Ascending aorta (tissue), 2 donors: ENCODE data around the gene PMP22. TPM values are rescaled to one million over a fixed set of nuclear protein-coding genes. Genes with fewer than 3 reads are reported as not detected.
"Not testable (repeated sequence)": the region's sequence is repeated elsewhere in the genome, so short reads cannot be mapped to it uniquely, and the experiment has no call there.

Source experiments
- DNase-seq, 2 donors: peaks; one replicate each; pipeline ENCODE4 v3.0.0-alpha.2; 2019; ENCODE audit warnings: low spot score in 2 of 2
- H3K27ac ChIP-seq, 2 donors: fragments of 200-600 bp; sonication (generic); one replicate each; pipeline ENCODE4 v1.5.1; 2016 to 2017; ENCODE audit warnings: mild to moderate bottlenecking in 1 of 2
- H3K27me3 ChIP-seq: fragments of 200-600 bp; sonication (generic); one replicate; pipeline ENCODE4 v1.5.1; 2017
- H3K36me3 ChIP-seq, 2 donors: fragments of 200-600 bp; sonication (generic); one replicate each; pipeline ENCODE4 v1.5.1; 2016
- H3K4me1 ChIP-seq, 2 donors: fragments of 200-600 bp; sonication (generic); one replicate each; pipeline ENCODE4 v1.5.1; 2016 to 2017; ENCODE audit warnings: mild to moderate bottlenecking in 1 of 2
- H3K4me3 ChIP-seq, 2 donors: fragments of 200-600 bp; sonication (generic); one replicate each; pipeline ENCODE4 v1.5.1; 2016 to 2017; ENCODE audit warnings: mild to moderate bottlenecking in 1 of 2
- H3K9me3 ChIP-seq, 2 donors: fragments of 200-600 bp; sonication (generic); one replicate each; pipeline ENCODE4 v1.5.1; 2016
- CTCF ChIP-seq, 3 experiments: fragments of 200-600 bp in 2 of 3; fragments of 450-650 bp in 1 of 3; sonication (generic) in 2 of 3; IDR thresholded peaks; one replicate each; pipeline ENCODE4 v1.5.1; 2016 to 2019; ENCODE audit warnings: antibody characterized with exemption in 3 of 3, mild to moderate bottlenecking in 1 of 3, moderate library complexity in 1 of 3
- intact Hi-C: fragments of 100-400 bp; cut with DNase I; formaldehyde crosslinking; loops from one replicate; pipeline ENCODE4 v1.15.1; 2023
- total RNA-seq: library from RNA; depleted of rRNA; stranded (reverse); fragments of >200 nt; gene quantifications from one replicate; pipeline ENCODE4 v1.1.0, GENCODE V29; 2016

The PMP22 gene
- total RNA-seq, 1 donor from 2014 or later, result 199 TPM

- intact Hi-C loops, result no loop called here
- no peaks in the 10 kb centered on the region for H3K9me3 ChIP-seq
- peaks cover 0 to 3% of the 10 kb centered on the region in 2 donors for H3K4me1 ChIP-seq
- no peaks in the 10 kb centered on the region for H3K27me3 ChIP-seq
- H3K4me3 ChIP-seq, result no peak overlapping the region
- no peak overlapping the region for H3K27ac ChIP-seq
- H3K36me3 ChIP-seq, result peaks cover 70 to 92% of the 10 kb centered on the region in 2 donors
- no peak for DNase-seq
- TF ChIP-seq CTCF (IDR thresholded peaks at IDR 0.05), result peak in 1 of 3 experiments; percentile 19
These were observed 31.9 kb downstream of the PMP22 start for GRCh38 chr17:15233022-15233805.

GRCh38 chr17:15232517-15232915 is 32.6 kb downstream of the PMP22 start:
- TF ChIP-seq CTCF (IDR thresholded peaks at IDR 0.05), result no peak
- H3K4me3 ChIP-seq, result no peak overlapping the region
- intact Hi-C loops, result no loop called here
- H3K27ac ChIP-seq, result no peak overlapping the region
- no peak for DNase-seq
- H3K4me1 ChIP-seq, result peaks cover 0 to 3% of the 10 kb centered on the region in 2 donors
- H3K36me3 ChIP-seq, result peaks cover 66 to 85% of the 10 kb centered on the region in 2 donors
- no peaks in the 10 kb centered on the region for H3K9me3 ChIP-seq
- H3K27me3 ChIP-seq, result no peaks in the 10 kb centered on the region

GRCh38 chr17:15231851-15232516 is 33.1 kb downstream of the PMP22 start:
- H3K36me3 ChIP-seq, result peaks cover 65 to 80% of the 10 kb centered on the region in 2 donors
- no peak for TF ChIP-seq CTCF (IDR thresholded peaks at IDR 0.05)
- intact Hi-C loops, result no loop called here
- H3K27ac ChIP-seq, result no peak overlapping the region
- no peak for DNase-seq
- H3K4me3 ChIP-seq, result no peak overlapping the region
- peaks cover 0 to 3% of the 10 kb centered on the region in 2 donors for H3K4me1 ChIP-seq
- no peaks in the 10 kb centered on the region for H3K9me3 ChIP-seq
- H3K27me3 ChIP-seq, result no peaks in the 10 kb centered on the region

- Histone ChIP-seq H3K27me3 (no peaks in the 10 kb centered on the region), H3K27ac (no peak overlapping the region), H3K4me1 (peaks cover 0 to 3% of the 10 kb centered on the region in 2 donors), H3K4me3 (no peak overlapping the region), H3K36me3 (peaks cover 55 to 69% of the 10 kb centered on the region in 2 donors), H3K9me3 (no peaks in the 10 kb centered on the region)
- no peak for TF ChIP-seq CTCF (IDR thresholded peaks at IDR 0.05)
- DNase-seq, result no peak
- intact Hi-C loops, result no loop called here
These were observed 34.3 kb downstream of the PMP22 start for GRCh38 chr17:15230866-15231265.

GRCh38 chr17:15221827-15222226 is 43.3 kb downstream of the PMP22 start:
- H3K9me3 ChIP-seq, H3K27ac ChIP-seq, H3K36me3 ChIP-seq, H3K27me3 ChIP-seq, DNase-seq, H3K4me3 ChIP-seq, H3K4me1 ChIP-seq, intact Hi-C loops: not testable (repeated sequence)

- no peaks in the 10 kb centered on the region for H3K27me3 ChIP-seq
- H3K4me3 ChIP-seq, result no peak overlapping the region
- H3K9me3 ChIP-seq, result no peaks in the 10 kb centered on the region
- H3K36me3 ChIP-seq, result no peaks in the 10 kb centered on the region
- H3K27ac ChIP-seq, result no peak overlapping the region
- no peaks in the 10 kb centered on the region for H3K4me1 ChIP-seq
- no peak for TF ChIP-seq CTCF (IDR thresholded peaks at IDR 0.05)
- DNase-seq, result no peak
- intact Hi-C loops, result no loop called here
These were observed 44.3 kb downstream of the PMP22 start for GRCh38 chr17:15220785-15221184.
